Aortic smooth muscle cell (primary cell): ENCODE results near the gene MSS51. TPM values are rescaled to one million over a fixed set of nuclear protein-coding genes. Genes with fewer than 3 reads are reported as not detected.

Experiments used
- total RNA-seq: library from RNA; depleted of rRNA; stranded (reverse); fragments of >200 nt; gene quantifications from 2 replicates; pipeline ENCODE4 v1.2.3, GENCODE V29; 2014

The MSS51 gene
- 1.1 and 1.2 TPM in 2 replicates for total RNA-seq

GRCh38 chr10:73433538-73433867 lies at the start of gene MSS51:
MSS51 (minus strand) TSS chr10:73433561; CDS start chr10:73428284, 5,277 bp downstream.

GRCh38 chr10:73413528-73414229 lies 19.7 kb downstream of the MSS51 start, which contains the start of gene ANXA7:
ANXA7 (minus strand) TSS chr10:73414058; CDS start chr10:73400856, 13,202 bp downstream.

Other genes starting within 250 kb of the MSS51 start
- gene DNAJC9, start 186.3 kb downstream of the MSS51 start, total RNA-seq: 28.0 and 41.9 TPM in 2 replicates
- 50.2 and 54.0 TPM in 2 replicates for gene MRPS16, start 180.9 kb downstream of the MSS51 start, total RNA-seq
- 1.6 and 2.0 TPM in 2 replicates for gene CFAP70, start 74.7 kb downstream of the MSS51 start, total RNA-seq
- gene ANXA7, start 19.5 kb downstream of the MSS51 start, total RNA-seq: 138 and 156 TPM in 2 replicates
- 22.9 and 32.0 TPM in 2 replicates for gene PPP3CB, start 62.5 kb upstream of the MSS51 start, total RNA-seq
- gene USP54, start 157.8 kb upstream of the MSS51 start, total RNA-seq: 7.0 and 8.2 TPM in 2 replicates
- gene MYOZ1, start 207.9 kb upstream of the MSS51 start, total RNA-seq: 0.06 TPM in 1 of 2 replicates, not detected in the other
- gene SYNPO2L, start 222.5 kb upstream of the MSS51 start, total RNA-seq: under 0.01 TPM in 1 of 2 replicates, not detected in the other